Ramos (cell line): ENCODE data around the gene PRDX3.

Source experiments
- in situ Hi-C: fragments of 300-500 bp; cut with MboI; formaldehyde crosslinking; loops from one replicate; pipeline ENCODE4 v1.14.3; 2022; ENCODE audit warnings: low sequenced_read_pairs; ENCODE audit not compliant: unreplicated experiment

The PRDX3 gene

GRCh38 chr10:119135513-119135881 lies 43.1 kb downstream of the PRDX3 start:
- in situ Hi-C loops = no loop called here

DNA sequence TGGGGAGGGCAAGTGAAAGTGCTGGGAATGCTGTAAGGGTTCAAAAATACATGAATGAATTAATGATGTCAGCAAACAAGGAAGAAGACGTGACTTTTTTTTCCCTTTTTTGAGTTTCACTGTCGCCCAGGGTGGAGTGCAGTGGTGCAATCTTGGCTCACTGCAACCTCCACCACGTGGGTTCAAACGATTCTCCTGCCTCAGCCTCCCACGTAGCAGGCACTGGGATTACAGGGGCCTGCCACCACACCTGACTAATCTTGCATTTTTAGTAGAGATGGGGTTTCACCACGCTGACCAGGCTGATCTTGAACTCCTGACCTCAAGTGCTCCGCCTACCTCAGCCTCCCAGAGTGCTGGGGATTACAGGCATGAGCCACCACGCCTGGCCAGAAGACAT lies 44.7 kb downstream of the PRDX3 start:
- in situ Hi-C loops = no loop called here

- in situ Hi-C loops = no loop called here
Observed at GRCh38 chr10:119132521-119133345, 45.9 kb downstream of the PRDX3 start.

DNA sequence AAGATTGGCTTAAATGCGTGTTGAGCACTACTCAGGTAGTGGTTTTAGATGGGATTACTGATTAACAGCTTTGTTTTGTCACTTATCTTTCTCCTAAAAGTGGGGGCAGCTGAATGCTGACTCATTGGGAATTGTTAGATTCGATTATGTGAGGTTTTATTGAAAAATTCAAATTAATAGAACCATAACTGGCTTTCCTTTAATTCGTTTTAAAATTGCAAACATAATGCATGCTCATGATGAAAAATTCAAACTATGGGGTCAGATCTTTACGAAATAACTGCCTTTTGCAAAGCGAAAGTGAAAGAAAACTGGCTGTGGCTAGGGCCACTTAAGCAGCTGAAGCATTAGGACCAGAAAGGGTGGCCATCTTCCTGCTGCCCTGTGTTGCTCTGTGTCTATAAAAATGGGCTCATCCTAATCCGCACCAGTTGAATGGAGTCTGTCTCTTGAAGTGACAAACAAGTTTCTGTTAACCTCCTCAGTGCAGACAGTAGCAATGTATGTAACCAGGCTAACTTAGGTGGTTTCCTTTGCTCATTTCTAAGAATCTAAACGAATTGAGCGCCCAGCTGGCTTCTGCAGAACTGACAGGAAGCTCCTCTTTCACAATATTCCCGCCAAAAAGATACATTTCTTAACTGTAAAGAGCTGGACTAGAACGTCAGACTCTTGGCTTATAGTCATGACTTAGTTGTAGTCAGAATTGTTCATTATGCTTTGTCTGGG lies 46.9 kb downstream of the PRDX3 start:
- in situ Hi-C loops = no loop called here

- in situ Hi-C loops = no loop called here
Observed at GRCh38 chr10:119129721-119130120, 48.9 kb downstream of the PRDX3 start.

- in situ Hi-C loops = no loop called here
Observed at GRCh38 chr10:119125942-119126341, 52.7 kb downstream of the PRDX3 start.

DNA sequence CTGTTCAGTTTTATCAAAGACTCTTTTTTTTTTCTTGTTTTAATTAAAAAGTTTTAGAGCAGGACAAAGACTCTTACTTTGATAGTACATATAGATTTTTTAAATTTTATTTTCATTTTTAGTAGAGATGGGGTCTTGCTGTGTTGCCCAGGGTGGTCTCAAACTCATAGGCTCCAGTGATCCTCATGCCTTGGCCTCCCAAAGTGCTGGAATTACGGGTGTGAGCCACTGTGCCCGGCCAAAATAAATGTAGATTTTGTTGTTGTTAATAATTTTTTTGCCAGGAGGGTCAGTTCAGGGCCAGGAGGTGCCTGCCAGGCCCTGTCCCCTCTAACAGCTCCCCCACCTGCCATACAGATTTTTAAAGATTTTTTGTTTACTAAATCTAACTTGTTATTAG lies 57.7 kb downstream of the PRDX3 start:
- in situ Hi-C loops = no loop called here

- in situ Hi-C loops = no loop called here
Observed at GRCh38 chr10:119120413-119120867, 58.2 kb downstream of the PRDX3 start.

- in situ Hi-C loops = no loop called here
Observed at GRCh38 chr10:119119400-119119799, 59.2 kb downstream of the PRDX3 start.

DNA sequence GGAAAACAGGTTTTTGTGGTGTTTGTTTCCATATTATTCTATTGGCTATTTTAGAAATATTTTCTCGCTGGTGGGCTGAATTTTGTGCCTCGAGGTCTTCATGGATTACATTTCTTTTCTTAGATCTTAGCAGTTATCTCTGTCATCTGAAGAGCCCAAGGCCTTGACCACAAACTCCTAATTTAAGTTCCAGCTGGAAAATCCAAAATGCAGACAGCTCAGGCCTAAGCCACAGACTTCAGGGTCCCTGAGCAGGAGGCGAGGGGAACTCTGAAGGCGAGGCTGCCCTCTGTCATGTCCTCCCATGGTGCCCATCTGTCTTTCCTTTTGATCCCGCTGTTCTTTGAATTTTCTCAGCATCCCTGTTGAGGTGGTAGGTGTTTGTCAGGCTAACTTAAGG lies 60.4 kb downstream of the PRDX3 start:
- in situ Hi-C loops = no loop called here
